GM18951 (cell line): ENCODE results near the gene CTNNB1.

Experiments used
- POLR2A ChIP-seq: IDR thresholded peaks from 4 replicates; pipeline ENCODE4 v1.6.1; 2011; ENCODE audit warnings: mild to moderate bottlenecking; ENCODE audit not compliant: insufficient read length, insufficient read depth; ENCODE audit errors: extremely low read depth
- in situ Hi-C: fragments of 300-500 bp; cut with MboI; formaldehyde crosslinking; loops from one replicate; pipeline ENCODE4 v1.12.0; 2022; ENCODE audit warnings: low sequenced_read_pairs, mixed read lengths, inconsistent platforms; ENCODE audit not compliant: unreplicated experiment

Gene CTNNB1

DNA sequence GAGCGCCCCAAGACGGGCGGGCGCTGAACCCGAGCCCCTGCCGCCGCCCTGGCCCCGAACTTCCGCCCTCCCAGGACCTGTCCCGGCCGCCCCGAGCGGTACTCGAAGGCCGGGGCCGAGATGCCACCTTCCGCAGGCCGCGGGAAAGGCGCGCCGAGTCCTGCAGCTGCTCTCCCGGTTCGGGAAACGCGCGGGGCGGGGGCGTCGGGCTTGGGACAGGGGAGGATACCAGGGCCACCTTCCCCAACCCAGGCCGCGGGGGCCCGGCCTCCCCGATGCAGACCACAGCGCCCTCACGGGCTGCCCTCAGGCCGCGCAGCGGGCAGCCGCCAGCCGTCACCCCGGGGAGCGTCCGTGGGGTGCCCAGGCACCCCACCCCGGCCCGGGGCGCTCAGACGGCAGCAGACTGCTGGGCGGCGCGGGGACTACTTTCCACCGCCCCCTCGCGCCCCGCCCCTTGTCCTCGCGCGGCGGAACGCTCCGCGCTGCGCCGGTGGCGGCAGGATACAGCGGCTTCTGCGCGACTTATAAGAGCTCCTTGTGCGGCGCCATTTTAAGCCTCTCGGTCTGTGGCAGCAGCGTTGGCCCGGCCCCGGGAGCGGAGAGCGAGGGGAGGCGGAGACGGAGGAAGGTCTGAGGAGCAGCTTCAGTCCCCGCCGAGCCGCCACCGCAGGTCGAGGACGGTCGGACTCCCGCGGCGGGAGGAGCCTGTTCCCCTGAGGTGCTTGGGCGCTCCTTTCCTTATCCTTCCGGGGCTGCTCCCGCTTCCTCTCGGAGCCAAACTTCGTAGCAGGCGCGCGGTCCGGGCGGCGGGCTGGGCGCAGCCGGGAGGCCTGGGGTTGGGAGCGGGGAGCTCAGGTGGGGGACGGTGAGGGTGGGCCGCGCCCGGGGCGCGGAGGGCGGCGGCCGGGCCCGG lies at the start of gene CTNNB1:
CTNNB1 (plus strand) TSS at position 556 of the 916 bp plus-strand sequence. CDS start 24,564 bp downstream, outside the sequence.
- TF ChIP-seq POLR2A, result peak; percentile 99
- in situ Hi-C loops, result no loop called here

DNA sequence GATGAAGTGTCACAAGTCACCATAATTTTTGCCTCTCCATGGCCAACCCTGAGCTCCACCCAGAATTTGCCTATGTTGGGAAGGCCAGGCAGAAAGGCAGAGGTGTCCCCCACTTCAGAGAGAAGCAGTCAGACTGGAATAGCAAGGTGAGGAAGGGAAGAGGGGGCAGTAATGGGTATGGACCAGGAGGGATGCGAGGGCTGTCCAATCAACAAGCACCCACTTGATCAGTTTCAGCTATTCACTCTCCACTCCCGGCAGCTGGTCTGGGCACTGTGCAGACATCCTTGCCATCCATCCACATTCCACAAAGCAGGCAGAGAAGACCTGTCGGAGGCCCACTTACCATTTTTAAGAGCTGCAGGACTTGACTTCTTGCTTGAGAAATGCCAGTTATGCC lies 43.5 kb upstream of the CTNNB1 start:
- in situ Hi-C loops, result no loop called here
- no peak for TF ChIP-seq POLR2A

DNA sequence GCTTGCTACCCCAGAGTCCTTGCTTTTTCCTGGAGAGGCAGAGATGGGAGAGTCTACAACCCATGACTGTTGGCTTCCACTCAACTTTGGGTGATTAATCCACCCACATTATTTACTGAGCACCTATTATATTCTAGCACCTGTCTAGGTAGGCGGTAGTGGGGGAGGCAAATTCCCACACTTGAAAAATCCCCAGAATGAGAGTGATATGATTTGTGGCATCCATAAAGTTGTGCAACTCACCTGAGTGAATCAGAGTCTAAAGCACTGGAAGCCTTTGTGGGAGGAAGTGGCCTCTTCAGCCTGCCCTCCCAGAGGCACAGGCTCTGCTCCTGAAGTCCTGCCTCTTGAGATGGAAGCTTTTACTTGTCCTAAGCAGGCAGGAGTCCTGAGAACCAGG lies 40.4 kb upstream of the CTNNB1 start:
- no peak for TF ChIP-seq POLR2A
- in situ Hi-C loops, result no loop called here

GRCh38 chr3:41159588-41160189 lies 39.6 kb upstream of the CTNNB1 start:
- no peak for TF ChIP-seq POLR2A
- in situ Hi-C loops, result no loop called here

GRCh38 chr3:41162541-41162940 lies 36.8 kb upstream of the CTNNB1 start:
- TF ChIP-seq POLR2A, result no peak
- in situ Hi-C loops, result no loop called here

DNA sequence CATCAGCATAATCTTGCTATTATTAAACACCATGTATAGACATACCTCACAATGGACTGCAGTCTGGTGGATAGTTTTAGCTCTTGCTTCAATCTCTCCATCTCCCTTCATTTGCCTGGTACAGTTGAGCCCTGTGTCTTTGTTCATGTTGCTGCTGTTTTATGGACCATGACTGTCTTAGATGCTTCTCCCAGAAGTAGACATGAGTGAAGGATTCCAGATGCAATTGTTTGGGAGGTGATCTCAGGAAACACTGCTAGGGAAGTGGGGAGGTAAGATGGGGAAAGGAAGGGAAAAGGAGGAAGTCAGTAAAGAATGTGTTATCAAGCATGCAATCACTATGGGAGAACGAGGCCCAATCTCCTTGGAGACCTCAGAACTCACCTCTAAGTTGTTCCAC lies 36.3 kb upstream of the CTNNB1 start:
- in situ Hi-C loops, result no loop called here
- no peak for TF ChIP-seq POLR2A

DNA sequence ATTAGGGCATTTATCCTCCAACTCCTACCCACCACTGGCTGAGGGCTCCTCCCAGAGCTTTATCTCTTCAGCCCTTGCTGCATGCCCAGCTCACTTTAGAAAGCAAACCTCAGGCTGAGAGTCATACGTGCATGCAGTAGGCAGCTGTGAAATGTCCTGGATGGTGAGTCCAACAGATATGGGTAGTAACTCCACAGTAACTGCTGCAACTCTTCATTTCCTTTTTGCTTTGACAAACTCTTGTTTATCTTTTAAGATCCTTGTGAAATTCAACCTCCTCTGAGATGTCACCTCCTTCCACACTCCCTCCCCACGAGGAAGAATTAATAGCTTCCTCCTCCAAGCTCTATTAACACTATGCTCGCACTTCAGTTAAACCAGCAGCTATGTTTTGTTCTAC lies 35.9 kb upstream of the CTNNB1 start:
- in situ Hi-C loops, result no loop called here
- no peak for TF ChIP-seq POLR2A

DNA sequence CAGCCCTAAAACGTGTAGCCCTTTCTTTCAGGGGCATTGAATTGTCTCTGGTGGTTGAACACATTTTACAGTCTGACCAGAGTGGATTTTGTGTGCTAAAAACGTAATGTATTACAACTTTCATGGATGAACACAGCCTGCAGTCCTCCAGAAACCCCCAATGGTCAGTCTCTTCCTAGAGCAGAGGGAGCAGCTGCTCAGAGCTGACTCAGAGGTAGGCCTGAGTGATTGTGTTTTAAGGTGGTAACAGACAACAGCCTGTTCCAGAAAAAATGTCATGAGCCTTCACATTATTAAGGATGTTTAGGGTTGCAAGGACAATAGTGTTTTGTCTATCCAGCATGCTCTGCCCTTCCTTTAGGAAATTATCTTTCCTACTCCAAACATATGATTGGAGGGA lies 34.5 kb upstream of the CTNNB1 start:
- in situ Hi-C loops, result no loop called here
- TF ChIP-seq POLR2A, result no peak

GRCh38 chr3:41167722-41168497 lies 31.4 kb upstream of the CTNNB1 start:
- in situ Hi-C loops, result no loop called here
- no peak for TF ChIP-seq POLR2A

DNA sequence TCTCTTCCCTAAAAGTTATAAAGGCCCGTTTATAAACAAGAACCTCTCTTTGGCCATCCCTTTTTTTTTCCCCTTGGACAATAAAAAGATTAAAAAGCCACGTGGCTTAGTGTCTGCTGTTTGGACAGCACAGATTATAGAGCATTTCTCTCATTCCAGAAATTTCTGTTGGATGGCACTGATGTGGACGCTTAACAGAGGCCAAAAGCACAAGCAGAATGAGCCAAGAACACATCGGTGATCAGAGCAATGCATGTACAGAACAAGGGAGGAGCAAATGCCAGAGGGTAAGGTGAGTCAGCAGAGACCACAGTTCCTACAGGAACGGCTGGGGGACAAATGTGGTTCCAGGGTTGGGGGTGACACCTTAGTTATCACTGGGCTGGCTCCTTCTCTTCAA lies 30.3 kb upstream of the CTNNB1 start:
- in situ Hi-C loops, result no loop called here
- no peak for TF ChIP-seq POLR2A

GRCh38 chr3:41173926-41174885 lies 25.1 kb upstream of the CTNNB1 start:
- in situ Hi-C loops, result no loop called here
- no peak for TF ChIP-seq POLR2A

DNA sequence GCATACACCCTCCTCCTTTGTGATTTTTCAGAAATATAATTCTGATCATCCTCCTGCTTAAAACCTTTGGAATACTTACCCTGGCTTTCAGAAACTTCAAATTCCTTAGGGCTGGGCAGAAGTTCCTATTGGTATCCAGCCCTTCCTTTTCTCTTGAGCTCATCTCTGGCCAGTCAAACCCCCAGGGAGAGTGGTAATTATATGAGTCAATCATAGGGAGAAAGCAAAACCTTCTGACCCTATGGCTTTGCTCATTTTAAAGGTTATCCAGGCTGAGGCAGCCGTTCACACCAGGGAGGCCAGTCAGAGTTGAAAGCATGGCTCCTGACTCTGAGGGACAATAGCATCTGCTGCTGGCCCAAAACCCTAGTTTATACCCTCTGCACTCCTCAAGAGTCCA lies 23.9 kb upstream of the CTNNB1 start:
- TF ChIP-seq POLR2A, result no peak
- in situ Hi-C loops, result no loop called here
